ENCODE data around the gene S100A3.

Gene S100A3

DNA sequence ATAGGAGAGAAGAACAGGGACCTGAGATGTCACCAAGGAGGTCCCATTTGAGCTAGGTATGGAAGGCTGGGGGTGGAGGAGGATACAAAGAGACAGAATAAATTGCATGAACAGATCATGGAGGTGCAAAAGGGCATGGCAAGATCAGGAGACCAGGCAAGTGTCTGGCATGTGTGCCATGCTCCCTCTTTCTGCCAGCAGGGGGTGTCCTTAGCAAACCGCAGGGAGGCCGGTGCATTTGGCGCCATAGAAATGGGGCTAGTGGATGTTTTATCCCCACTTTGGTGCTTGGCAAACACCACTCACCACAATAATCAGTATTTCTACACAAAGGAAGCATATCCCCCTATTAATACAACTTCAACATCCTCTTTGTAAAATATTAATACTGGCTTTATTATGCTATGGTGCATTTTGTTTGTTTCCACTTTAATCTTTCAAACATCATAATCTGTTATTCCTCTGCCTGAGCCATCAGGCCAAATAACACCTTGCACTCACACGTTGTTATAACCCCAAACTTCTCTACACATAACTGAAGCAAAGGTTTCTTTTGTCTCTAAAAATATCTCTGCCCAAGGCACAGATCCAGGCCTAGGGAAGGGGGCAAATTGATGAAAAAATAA lies 39.2 kb downstream of the S100A3 start:
- peak; percentile 60 for DNase-seq (ENCODE audit: low spot score)

DNA sequence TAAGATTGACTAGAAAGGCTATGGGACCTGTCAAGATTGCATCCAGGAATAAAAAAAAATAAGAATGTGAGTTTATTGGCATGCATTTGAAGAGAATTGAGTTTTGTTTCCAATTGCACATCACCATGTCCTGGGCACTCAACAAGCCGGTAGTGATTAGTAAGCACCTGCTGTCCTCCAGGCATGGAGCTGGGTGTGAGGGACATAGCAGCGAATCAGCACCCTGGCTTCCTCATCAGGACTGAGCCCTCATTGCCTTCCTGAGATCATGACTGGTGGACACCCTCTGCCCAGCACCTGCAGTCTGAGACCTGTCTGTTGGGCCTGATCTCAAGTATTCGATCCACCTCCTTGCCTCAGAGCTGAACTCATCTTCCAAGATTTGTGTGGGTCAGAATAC lies 40.0 kb downstream of the S100A3 start:
- DNase-seq (ENCODE audit: low spot score) = no peak

DNA sequence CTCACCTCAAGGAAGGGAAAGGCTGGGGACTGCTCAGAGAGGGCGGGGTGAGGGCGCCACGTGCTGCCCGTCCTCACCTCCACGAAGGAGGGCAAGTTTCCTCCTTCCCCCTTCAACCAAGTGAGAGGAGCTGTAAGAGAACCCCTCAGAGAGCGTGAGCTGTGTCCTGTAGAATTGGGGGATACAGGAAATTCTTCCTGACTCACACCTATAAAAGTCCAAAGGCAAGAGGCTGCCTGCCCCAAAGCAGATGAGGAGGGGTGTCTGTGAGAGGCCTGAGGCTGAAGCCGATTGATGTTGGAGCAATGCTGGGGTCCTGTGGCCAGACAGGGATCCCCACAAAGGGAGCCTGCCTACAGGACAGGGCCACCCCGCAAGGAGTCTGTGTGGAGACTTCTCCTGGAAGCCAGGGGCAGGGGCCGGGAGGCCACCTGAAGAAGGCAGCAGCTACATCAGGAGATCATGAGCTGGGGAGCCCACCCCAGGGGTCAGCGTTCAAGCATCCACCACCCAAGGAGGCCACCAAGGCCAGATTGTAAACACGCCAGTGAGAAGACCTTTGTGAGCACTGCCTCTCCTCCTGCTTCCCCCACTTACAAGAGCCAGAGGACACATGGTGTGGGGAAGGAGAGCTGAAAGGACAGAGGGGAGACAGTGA lies 41.0 kb downstream of the S100A3 start:
- no peak for DNase-seq (ENCODE audit: low spot score)

- DNase-seq (ENCODE audit: low spot score) = no peak
Observed at GRCh38 chr1:153506831-153507413, 42.1 kb downstream of the S100A3 start.

GRCh38 chr1:153506386-153506785 lies 42.7 kb downstream of the S100A3 start:
- DNase-seq (ENCODE audit: low spot score) = no peak

GRCh38 chr1:153505576-153505975 lies 43.5 kb downstream of the S100A3 start:
- DNase-seq (ENCODE audit: low spot score) = no peak

DNA sequence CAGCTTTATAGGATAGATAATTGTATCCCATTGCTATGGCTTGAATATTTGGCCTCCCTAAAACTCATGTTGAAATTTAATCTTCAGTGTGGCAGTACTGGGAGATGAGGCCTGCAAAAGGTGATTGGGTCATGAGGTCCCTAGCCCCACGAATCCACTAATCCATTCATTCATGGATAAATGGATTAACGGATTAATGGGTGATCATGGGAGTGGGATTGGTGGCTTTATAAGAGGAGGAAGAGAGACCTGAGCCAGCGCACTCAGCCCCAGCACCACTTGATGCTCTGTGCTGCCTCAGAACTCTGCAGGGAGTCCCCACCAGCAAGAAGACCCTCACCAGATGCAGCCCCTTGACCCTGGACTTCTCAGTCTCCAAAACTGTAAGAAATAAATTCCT lies 45.3 kb downstream of the S100A3 start:
- no peak for DNase-seq (ENCODE audit: low spot score)

DNA sequence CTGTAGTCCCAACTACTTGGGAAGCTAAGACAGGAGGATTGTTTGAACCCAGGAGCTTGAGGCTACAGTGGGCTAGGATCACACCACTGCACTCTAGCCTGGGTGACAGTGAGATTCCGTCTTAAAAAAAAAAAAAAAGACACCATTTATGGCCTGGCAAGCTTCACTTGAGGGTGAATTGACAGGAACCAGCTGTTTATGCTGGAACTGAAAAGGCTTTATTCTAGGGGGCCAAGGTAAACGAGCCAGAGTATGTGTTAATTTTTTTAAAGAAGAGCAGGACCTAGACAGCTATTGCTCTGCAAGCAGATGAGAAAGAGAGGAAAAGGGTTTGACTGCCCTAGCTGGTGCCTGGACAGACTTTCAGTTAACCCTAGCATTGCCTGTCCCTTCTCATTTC lies 50.3 kb downstream of the S100A3 start:
- DNase-seq (ENCODE audit: low spot score) = no peak

Data from CD4-positive, alpha-beta T cell treated with Interleukin-6 at 100 ng/mL for 8 hours (primary cell).